ENCODE measurements around the gene KIDINS220. TPM values are rescaled to one million over a fixed set of nuclear protein-coding genes. Genes with fewer than 3 reads are reported as not detected.

Gene KIDINS220
- total and polyA plus RNA-seq, 2 of the 13 experiments (the other 11 are each of a cell fraction or from before 2014, with no cell fraction given) = 25.2 to 32.3 TPM

GRCh38 chr2:8836971-8837794 is at the start of gene KIDINS220 (continued):
- TF ChIP-seq HOXA3 (CRISPR knock-in tag; IDR thresholded peaks at IDR 0.05) (peak; percentile 74), CHD2 (IDR thresholded peaks at IDR 0.05; ENCODE audit: low read depth, low read length) (no peak), ZNF367 (CRISPR knock-in tag; IDR thresholded peaks at IDR 0.05; ENCODE audit: borderline replicate concordance) (no peak), DPF2 (CRISPR knock-in tag; IDR thresholded peaks at IDR 0.05; ENCODE audit: borderline replicate concordance, low read depth) (no peak), BHLHE40 (IDR thresholded peaks at IDR 0.05; ENCODE audit: low read length) (peak; percentile 93), ZNF557 (CRISPR knock-in tag; IDR thresholded peaks at IDR 0.05) (no peak), UBTF (CRISPR knock-in tag; IDR thresholded peaks at IDR 0.05) (peak; percentile 67; the same call in 1 of the 2 replicates), ZNF333 (CRISPR knock-in tag; IDR thresholded peaks at IDR 0.05; ENCODE audit: borderline replicate concordance) (0 out of 2 replicates have a peak, but pooled peaks have one; percentile 30), KDM5A (IDR thresholded peaks at IDR 0.05; ENCODE audit: borderline replicate concordance, low read length) (peak; percentile 73), ERF (CRISPR knock-in tag; IDR thresholded peaks at IDR 0.05) (peak; percentile 59; the same call in 1 of the 2 replicates), CBX5 (CRISPR knock-in tag; IDR thresholded peaks at IDR 0.05; ENCODE audit: borderline replicate concordance) (no peak), IKZF5 (CRISPR knock-in tag; IDR thresholded peaks at IDR 0.05) (peak; percentile 66; the same call in 1 of the 2 replicates), ZBTB1 (CRISPR knock-in tag; IDR thresholded peaks at IDR 0.05; ENCODE audit: borderline replicate concordance) (no peak), SIN3B (IDR thresholded peaks at IDR 0.05; ENCODE audit: low read length) (0 out of 2 replicates have a peak, but pooled peaks have one; percentile 55), ZNF782 (CRISPR knock-in tag; IDR thresholded peaks at IDR 0.05; ENCODE audit: borderline replicate concordance) (0 out of 2 replicates have a peak, but pooled peaks have one; percentile 61), TEAD3 (CRISPR knock-in tag; optimal IDR thresholded peaks at IDR 0.05; ENCODE audit: borderline replicate concordance) (no peak), ZNF264 (CRISPR knock-in tag; IDR thresholded peaks at IDR 0.05) (0 out of 2 replicates have a peak, but pooled peaks have one; percentile 9), HNRNPLL (IDR thresholded peaks at IDR 0.05; ENCODE audit: low read depth, low read length, poor library complexity, severe bottlenecking) (peak; percentile 19), SATB2 (CRISPR knock-in tag; IDR thresholded peaks at IDR 0.05) (0 out of 2 replicates have a peak, but pooled peaks have one; percentile 35), ZNF678 (CRISPR knock-in tag; IDR thresholded peaks at IDR 0.05) (peak; percentile 65; the same call in 1 of the 2 replicates), REPIN1 (CRISPR knock-in tag; IDR thresholded peaks at IDR 0.05; ENCODE audit: borderline replicate concordance, low read depth) (peak; percentile 80; the same call in 1 of the 2 replicates), TBX2 (CRISPR knock-in tag; IDR thresholded peaks at IDR 0.05; ENCODE audit: borderline replicate concordance) (peak; percentile 47; the same call in 1 of the 2 replicates), ZNF772 (CRISPR knock-in tag; IDR thresholded peaks at IDR 0.05) (peak; percentile 67; the same call in 1 of the 2 replicates), ZNF619 (CRISPR knock-in tag; IDR thresholded peaks at IDR 0.05) (peak; percentile 73; the same call in 1 of the 2 replicates), IKZF1 (IDR thresholded peaks at IDR 0.05) (no peak), KMT2B (CRISPR knock-in tag; IDR thresholded peaks at IDR 0.05) (peak; percentile 91), SAFB2 (CRISPR knock-in tag; IDR thresholded peaks at IDR 0.05; ENCODE audit: borderline replicate concordance, low read depth) (peak; percentile 41; the same call in 1 of the 2 replicates)

Measured in HepG2 (cell line).